Urinary bladder (tissue), 4 donors: ENCODE results near the gene RABEPK. TPM values are rescaled to one million over a fixed set of nuclear protein-coding genes. Genes with fewer than 3 reads are reported as not detected.

Experiments
- DNase-seq: peaks from one replicate; pipeline ENCODE4 v3.0.0-alpha.2; 2015; ENCODE audit errors: extremely low spot score
- H3K27ac ChIP-seq: one replicate; pipeline ENCODE4 v1.5.1; 2013; ENCODE audit warnings: low read depth, mild to moderate bottlenecking, moderate library complexity
- H3K36me3 ChIP-seq: one replicate; pipeline ENCODE4 v1.6.1; 2013; ENCODE audit warnings: mild to moderate bottlenecking, moderate library complexity; ENCODE audit not compliant: insufficient read depth
- H3K4me1 ChIP-seq: one replicate; pipeline ENCODE4 v1.6.1; 2013; ENCODE audit warnings: mild to moderate bottlenecking, moderate library complexity; ENCODE audit not compliant: insufficient read depth
- H3K4me3 ChIP-seq: one replicate; pipeline ENCODE4 v1.5.1; 2013; ENCODE audit warnings: low read depth, low read length
- WGBS: extraction: QIAGEN DNeasy Blood & Tissue Kit; methylation state at CpG from one replicate; pipeline ENCODE4 v1.1.7; 2013; 5-methylcytosine and 5-hydroxymethylcytosine counted together
- polyA plus RNA-seq: library from polyadenylated mRNA; stranded (reverse); fragments of 200-250 nt; gene quantifications from one replicate; pipeline ENCODE4 v1.2.3, GENCODE V29; 2013
- small RNA-seq: library from RNA; depleted of rRNA; stranded (forward); fragments of <200 nt; gene quantifications from one replicate; pipeline ENCODE3, GENCODE V24; 2014
- total RNA-seq: library from RNA; depleted of rRNA; stranded (reverse); fragments of >200 nt; gene quantifications from one replicate; pipeline ENCODE4 v1.2.3, GENCODE V29; 2014
- donor health status: healthy with polysubstance abuse.
- donor health status: healthy.

Gene RABEPK
- total and polyA plus RNA-seq, 2 donors: 17.5 to 24.4 TPM

DNA sequence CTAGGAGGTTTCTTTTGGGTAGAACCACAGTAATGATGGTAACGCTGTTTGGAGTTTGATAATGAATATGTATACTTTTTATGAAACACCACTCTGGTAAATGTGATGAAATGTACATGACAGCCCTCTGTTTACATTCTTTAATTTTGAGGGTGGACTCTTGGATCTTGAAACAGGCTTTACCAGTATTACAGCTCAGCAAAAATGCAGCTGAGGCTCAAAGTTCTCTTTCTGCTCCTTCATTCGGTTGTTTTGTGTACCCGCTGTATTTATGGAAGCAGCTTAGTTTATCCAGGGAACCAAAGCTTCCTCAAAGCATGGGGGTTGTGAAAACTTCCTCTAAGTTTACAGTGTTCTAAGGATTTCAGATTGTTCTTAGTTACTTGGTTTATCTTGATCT, 72.4 kb downstream of the RABEPK start:
- no peak for DNase-seq
- no peak overlapping the region for H3K4me3 ChIP-seq
- H3K4me1 ChIP-seq: peaks cover 4% of the 10 kb centered on the region
- WGBS: 29% methylated on average over 3 of the region's 3 CpGs
- H3K36me3 ChIP-seq: no peaks in the 10 kb centered on the region
- no peak overlapping the region for H3K27ac ChIP-seq

DNA sequence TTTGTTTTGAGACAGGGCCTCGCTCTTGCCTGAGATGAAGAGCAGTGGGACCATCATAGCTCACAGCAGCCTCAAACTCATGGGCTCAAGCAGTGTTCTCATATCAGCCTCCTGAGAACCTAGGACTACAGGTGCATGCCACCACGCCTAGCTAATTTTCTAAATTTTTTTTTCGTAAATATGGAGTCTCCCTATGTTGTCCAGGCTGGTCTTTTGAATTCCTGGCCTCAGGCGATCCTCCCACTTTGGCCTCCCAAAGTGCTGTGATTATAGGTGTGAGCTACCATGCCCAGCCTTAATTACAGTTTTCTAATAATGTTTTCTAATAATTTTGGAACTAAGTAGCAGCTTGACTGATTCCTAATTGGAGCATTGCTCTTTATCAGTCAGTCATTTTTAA, 76.4 kb downstream of the RABEPK start:
- Histone ChIP-seq H3K36me3 (no peaks in the 10 kb centered on the region), H3K4me3 (no peak overlapping the region), H3K4me1 (peaks cover 4% of the 10 kb centered on the region), H3K27ac (no peak overlapping the region)
- 99% methylated on average over 4 of the region's 4 CpGs for WGBS
- no peak for DNase-seq

DNA sequence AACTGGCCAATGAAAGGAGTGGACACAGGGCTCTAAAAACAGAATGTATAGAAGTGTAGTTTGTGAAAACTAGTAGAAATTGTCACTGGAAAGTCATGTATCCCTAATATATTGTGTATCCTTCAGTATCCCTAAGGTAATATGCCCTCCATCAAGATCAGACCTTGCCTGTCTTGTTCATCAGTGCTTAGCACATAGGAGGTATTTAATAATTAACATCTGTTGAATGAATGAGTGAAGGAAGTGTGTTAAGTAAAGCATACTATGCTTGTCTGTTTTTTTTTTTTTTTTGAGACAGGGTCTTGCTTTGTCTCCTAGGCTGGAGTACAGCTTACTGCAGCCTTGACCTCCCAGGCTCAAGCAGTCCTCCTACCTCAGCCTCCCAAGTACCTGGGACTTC, 77.1 kb downstream of the RABEPK start:
- no peak overlapping the region for H3K4me3 ChIP-seq
- H3K36me3 ChIP-seq: no peaks in the 10 kb centered on the region
- H3K27ac ChIP-seq: no peak overlapping the region
- no peaks in the 10 kb centered on the region for H3K4me1 ChIP-seq
- DNase-seq: no peak

DNA sequence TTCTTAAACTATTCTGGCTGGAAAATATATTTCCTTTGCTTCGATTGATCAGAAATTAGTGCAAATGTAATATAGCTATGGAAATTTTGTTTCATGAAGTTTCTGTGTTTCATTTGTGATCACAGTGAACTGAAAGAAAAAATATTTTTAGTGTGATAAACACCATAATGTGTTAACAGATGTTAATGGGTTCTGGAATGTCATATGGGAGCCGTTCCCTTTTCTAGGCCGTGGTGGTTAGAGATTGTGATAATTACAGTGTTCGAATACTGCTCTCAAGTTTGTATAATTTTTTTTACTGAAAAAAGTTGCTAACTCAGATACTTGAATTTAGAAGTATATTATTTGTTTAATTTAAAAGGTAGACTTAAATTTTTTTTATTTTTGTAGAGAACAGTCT, 80.6 kb downstream of the RABEPK start:
- Histone ChIP-seq H3K36me3 (no peaks in the 10 kb centered on the region), H3K4me3 (no peak overlapping the region), H3K27ac (no peak overlapping the region), H3K4me1 (no peaks in the 10 kb centered on the region)
- no peak for DNase-seq
- WGBS: 61% methylated on average over 4 of the region's 4 CpGs

Small RNA genes lying within 50 kb of the gene (small RNA-seq; reads per million reads assigned to genes)
- gene AL354710.1: not detected

Other genes starting within 250 kb of the RABEPK start
- 25.1 TPM for gene SCAI, start 57.0 kb upstream of the RABEPK start, total RNA-seq
- gene SCAI, start 57.0 kb upstream of the RABEPK start, polyA plus RNA-seq: 1.8 TPM
- 19.9 TPM for gene PPP6C, start 10.7 kb upstream of the RABEPK start, total RNA-seq
- gene PPP6C, start 10.7 kb upstream of the RABEPK start, polyA plus RNA-seq: 20.8 TPM
- 74.0 TPM for gene HSPA5, start 40.8 kb downstream of the RABEPK start, total RNA-seq
- 132 TPM for gene HSPA5, start 40.8 kb downstream of the RABEPK start, polyA plus RNA-seq
- gene GAPVD1, start 61.3 kb downstream of the RABEPK start, total RNA-seq: 77.6 TPM
- 14.2 TPM for gene GAPVD1, start 61.3 kb downstream of the RABEPK start, polyA plus RNA-seq